Stimulated activated memory B cell treated with anti-CD40 and anti-IgM and Interleukin-4, amounts not matched to agents 10 μg/mL and 1 μg/mL and 100 μg/mL, for 72 hours (primary cell): ENCODE data around the gene PPP3CA.

Source experiments
- ATAC-seq: fragments of 150-1000 bp; cut with Tn5 transposase; 2 replicates; pipeline ENCODE4 v1.10.0; 2021
- H3K27ac Mint-ChIP-seq: one replicate; pipeline ENCODE4 v1.8.0; 2022; ENCODE audit warnings: mild to moderate bottlenecking, mixed read lengths
- H3K27me3 Mint-ChIP-seq: one replicate; pipeline ENCODE4 v1.8.0; 2022; ENCODE audit warnings: mixed read lengths
- H3K36me3 Mint-ChIP-seq: one replicate; pipeline ENCODE4 v1.8.0; 2022; ENCODE audit warnings: mixed read lengths
- H3K4me1 Mint-ChIP-seq: one replicate; pipeline ENCODE4 v1.8.0; 2022; ENCODE audit warnings: mixed read lengths
- H3K4me3 Mint-ChIP-seq: one replicate; pipeline ENCODE4 v1.8.0; 2022; ENCODE audit warnings: mild to moderate bottlenecking, moderate library complexity, mixed read lengths
- H3K9me3 Mint-ChIP-seq: one replicate; pipeline ENCODE4 v1.8.0; 2022; ENCODE audit warnings: mixed read lengths

The PPP3CA gene

DNA sequence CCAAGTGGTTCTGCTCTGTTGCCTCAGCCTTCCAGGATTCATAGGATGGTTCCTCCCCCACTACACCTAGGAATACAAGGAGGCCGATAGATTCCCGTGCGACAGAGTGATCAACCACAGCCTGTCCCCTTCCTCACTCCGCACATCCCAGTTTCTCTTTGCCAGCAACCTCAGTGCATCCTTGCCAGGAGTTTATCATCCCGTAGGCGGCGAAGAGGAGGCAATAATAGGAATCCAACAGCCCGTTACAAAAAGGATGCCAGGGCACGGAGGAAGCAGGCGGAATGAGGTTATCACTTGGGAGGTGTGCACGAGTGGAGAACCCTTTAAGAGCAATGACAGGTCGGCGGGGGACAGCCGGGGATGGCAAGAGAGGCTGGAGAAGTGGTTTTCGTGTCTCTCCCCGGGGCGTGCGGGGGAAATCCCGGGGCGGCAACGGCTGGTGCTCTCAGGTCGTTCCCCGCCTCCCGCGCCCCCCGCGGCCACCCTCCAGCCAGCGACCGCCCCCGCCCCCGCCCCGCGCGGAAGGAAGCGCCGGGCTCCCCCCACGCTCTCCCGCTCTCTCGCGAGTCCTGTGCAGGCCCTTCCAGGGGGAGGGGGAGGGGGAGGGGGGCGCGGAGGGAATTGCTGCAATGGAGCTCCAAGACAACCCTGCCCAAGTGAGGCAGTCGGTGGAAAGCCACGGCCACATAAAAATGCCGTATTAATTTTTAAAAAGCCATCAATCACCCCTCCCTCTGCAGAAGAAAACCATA lies 1.6 kb downstream of the PPP3CA start:
- H3K4me3 Mint-ChIP-seq, result peak overlapping the region; percentile 93
- peak overlapping the region; percentile 96 for H3K27ac Mint-ChIP-seq
- peak; percentile 17 for ATAC-seq
- H3K36me3 Mint-ChIP-seq, result no peaks in the 10 kb centered on the region
- H3K27me3 Mint-ChIP-seq, result no peaks in the 10 kb centered on the region
- H3K9me3 Mint-ChIP-seq, result no peaks in the 10 kb centered on the region
- H3K4me1 Mint-ChIP-seq, result peaks cover 54% of the 10 kb centered on the region

DNA sequence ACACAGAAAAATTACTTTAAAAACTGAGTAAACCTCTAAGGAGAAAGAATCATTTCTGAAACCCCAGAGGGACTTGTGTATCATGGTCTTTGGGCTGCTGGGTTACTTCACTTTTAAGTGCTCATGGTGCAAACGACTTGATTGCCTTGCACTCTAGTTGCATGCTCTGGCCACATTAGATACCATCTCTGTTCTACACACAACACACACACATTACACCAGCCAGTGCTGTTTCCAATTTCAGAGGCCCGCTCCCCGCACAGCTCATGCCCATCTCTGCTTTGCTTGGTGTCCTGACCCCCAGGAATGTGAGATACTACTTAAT lies 2.1 kb downstream of the PPP3CA start:
- H3K27ac Mint-ChIP-seq, result peak overlapping the region; percentile 96
- no peaks in the 10 kb centered on the region for H3K27me3 Mint-ChIP-seq
- peak overlapping the region; percentile 93 for H3K4me3 Mint-ChIP-seq
- no peaks in the 10 kb centered on the region for H3K9me3 Mint-ChIP-seq
- no peaks in the 10 kb centered on the region for H3K36me3 Mint-ChIP-seq
- ATAC-seq, result no peak
- peaks cover 54% of the 10 kb centered on the region for H3K4me1 Mint-ChIP-seq

DNA sequence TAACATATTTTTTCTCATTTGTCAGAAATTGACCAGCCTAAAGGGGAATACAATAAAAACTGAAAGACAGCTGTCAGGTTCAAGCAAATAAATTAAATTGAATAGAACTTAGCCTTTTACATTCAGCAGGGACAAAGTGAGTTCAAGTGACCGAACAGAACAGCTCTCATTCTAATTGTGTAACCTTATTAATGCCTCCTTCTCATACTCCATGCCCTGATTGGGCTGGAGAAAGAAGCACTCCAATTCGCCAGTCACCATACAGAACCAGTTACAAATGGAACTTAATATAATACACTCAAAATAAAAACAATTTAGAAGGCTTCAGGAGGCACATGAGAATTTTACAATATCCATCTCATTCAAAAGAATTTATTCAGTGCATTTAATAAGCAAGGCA lies 8.0 kb downstream of the PPP3CA start:
- Mint-ChIP-seq H3K4me1 (peaks cover 81% of the 10 kb centered on the region), H3K27ac (peak overlapping the region; percentile 27), H3K36me3 (peaks cover 10% of the 10 kb centered on the region), H3K4me3 (no peak overlapping the region), H3K27me3 (no peaks in the 10 kb centered on the region), H3K9me3 (no peaks in the 10 kb centered on the region)
- ATAC-seq, result no peak

DNA sequence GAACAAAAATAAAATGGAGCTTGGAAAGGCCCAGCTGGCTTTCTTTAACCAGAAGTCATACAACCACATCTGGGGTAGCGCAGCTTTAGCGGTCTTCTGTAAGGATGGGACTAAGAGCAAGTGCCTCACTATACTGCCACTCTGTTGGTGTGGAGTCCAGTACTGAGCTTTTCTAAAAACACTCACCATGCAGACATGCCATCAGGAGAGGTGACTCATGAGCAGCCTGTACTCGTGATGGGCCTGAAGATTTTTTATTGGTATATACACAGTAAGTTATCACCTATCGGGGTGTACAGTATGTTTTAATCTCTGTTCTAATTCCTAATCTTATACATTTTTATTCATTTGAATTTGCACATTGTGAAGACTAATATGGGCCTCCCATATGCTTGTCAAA lies 9.6 kb downstream of the PPP3CA start:
- Mint-ChIP-seq H3K27ac (peak overlapping the region; percentile 80), H3K27me3 (no peaks in the 10 kb centered on the region), H3K36me3 (peaks cover 10% of the 10 kb centered on the region), H3K4me3 (no peak overlapping the region), H3K9me3 (no peaks in the 10 kb centered on the region), H3K4me1 (peaks cover 67% of the 10 kb centered on the region)
- peak; percentile 31 for ATAC-seq

DNA sequence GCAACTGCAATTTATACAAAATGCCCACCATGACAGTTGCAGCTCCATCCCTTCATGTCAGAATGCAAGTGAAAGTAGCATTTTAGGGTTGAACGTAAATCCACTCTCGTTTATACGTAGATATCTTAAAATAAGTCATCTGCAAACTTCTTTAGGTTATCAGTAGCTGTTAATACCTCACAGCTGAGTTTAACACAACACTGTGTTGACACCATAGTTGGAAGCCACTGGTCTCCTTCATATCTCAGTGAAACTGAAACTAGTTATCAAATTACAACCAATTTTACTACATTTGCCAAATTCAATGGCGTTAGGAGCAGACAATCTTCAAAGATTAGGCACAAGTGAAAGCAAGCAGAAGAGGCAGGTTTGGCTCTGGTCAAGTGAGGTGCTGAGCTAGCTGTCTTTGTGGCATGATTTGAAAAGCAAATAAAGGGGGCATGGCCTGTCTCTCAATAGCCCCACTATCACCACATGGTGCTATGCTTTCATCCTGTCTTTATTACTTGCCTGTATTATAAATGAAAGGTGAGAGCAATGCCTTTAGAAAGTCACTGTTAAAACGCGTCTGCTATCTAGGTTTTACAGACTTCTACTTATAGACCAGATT lies 12.3 kb downstream of the PPP3CA start:
- no peaks in the 10 kb centered on the region for H3K27me3 Mint-ChIP-seq
- H3K27ac Mint-ChIP-seq, result peak overlapping the region; percentile 44
- H3K36me3 Mint-ChIP-seq, result peaks cover 10% of the 10 kb centered on the region
- H3K9me3 Mint-ChIP-seq, result no peaks in the 10 kb centered on the region
- no peak for ATAC-seq
- H3K4me1 Mint-ChIP-seq, result peaks cover 74% of the 10 kb centered on the region
- H3K4me3 Mint-ChIP-seq, result peak overlapping the region; percentile 41

DNA sequence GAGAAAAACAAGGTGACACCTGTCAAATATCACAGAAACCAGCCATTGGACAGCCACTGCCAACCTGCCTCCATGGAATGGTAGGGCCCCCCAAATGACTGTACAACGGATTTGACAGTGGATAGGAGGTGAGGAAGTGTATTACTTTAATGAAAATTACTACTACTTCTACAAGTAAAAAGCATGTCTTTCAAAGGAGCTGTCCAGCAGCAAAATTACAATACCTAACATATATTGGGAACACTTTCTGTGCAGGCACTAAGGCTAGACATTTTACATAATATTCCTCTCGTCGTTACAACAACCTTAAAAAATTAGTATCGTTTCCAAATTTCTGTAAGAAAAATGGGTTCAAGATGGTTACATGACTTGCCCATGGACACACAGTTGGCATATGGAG lies 14.9 kb downstream of the PPP3CA start:
- no peak overlapping the region for H3K4me3 Mint-ChIP-seq
- peaks cover 71% of the 10 kb centered on the region for H3K4me1 Mint-ChIP-seq
- peaks cover 9% of the 10 kb centered on the region for H3K36me3 Mint-ChIP-seq
- H3K27me3 Mint-ChIP-seq, result no peaks in the 10 kb centered on the region
- H3K9me3 Mint-ChIP-seq, result no peaks in the 10 kb centered on the region
- no peak overlapping the region for H3K27ac Mint-ChIP-seq
- no peak for ATAC-seq

DNA sequence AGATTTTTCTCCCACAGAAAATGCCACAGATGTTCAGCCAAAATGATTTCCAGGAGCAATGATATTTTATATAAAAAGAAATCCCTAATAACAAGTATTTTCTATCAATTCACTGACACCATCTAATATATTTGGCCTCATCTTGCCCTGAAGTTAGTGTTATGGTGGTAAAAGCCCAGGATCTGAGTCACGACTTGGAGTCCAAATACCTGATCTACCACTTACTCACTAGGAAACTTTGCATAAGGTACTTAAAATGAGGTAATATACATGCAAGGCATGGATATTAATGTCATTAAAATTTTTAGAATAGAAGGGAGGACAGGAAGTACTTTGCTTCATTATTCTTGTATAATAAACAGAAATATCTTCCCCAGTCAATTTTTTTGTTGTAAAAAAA lies 16.3 kb downstream of the PPP3CA start:
- H3K27ac Mint-ChIP-seq, result no peak overlapping the region
- H3K4me3 Mint-ChIP-seq, result no peak overlapping the region
- H3K36me3 Mint-ChIP-seq, result peaks cover 5% of the 10 kb centered on the region
- no peaks in the 10 kb centered on the region for H3K27me3 Mint-ChIP-seq
- no peaks in the 10 kb centered on the region for H3K9me3 Mint-ChIP-seq
- ATAC-seq, result no peak
- peaks cover 74% of the 10 kb centered on the region for H3K4me1 Mint-ChIP-seq

DNA sequence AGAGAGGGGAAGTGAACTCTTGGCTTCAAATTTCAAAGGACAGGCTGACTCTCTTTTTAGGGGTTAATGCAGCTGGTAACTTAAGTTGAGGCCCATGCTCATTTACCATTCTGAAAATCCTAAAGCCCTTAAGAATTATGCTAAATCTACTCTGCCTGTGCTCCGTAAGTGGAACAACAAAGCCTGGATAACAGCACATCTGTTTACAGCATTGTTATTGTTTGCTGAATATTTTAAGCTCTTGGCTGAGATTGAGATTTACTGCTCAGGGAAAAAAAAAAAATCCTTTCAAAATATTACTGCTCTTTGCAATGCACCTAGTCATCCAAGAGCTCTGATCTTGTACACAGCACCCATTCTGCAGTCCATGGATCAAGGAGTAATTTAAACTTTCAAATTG lies 17.7 kb downstream of the PPP3CA start:
- Mint-ChIP-seq H3K36me3 (no peaks in the 10 kb centered on the region), H3K4me3 (no peak overlapping the region), H3K27ac (no peak overlapping the region), H3K27me3 (no peaks in the 10 kb centered on the region), H3K9me3 (no peaks in the 10 kb centered on the region), H3K4me1 (peaks cover 71% of the 10 kb centered on the region)
- no peak for ATAC-seq

DNA sequence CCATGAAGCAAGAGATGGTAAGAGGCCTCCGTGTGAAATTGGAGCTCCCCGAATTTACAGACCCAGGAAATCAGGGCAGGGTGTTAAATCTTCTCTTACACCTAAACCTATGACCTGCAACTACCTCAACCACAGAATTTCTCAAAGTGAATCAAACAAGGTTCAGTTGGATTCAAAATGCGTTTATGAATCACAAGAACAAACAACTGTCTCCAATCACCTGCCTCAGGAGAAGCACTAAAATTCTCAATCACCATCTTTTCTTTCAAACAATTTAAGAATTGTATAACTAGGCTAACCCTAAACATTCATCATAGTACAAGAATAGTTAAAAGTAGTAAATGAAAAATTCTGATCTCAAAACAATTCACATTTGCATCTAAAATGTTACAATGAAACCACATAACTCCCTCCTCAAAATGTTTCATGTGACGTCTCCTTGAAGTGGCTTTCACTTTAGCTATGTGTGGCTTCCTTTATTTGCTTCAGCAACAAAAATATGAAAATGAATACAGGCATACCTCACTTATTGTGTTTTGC lies 19.2 kb downstream of the PPP3CA start:
- Mint-ChIP-seq H3K4me3 (peak overlapping the region; percentile 32), H3K4me1 (peaks cover 83% of the 10 kb centered on the region), H3K36me3 (peaks cover 5% of the 10 kb centered on the region), H3K27me3 (no peaks in the 10 kb centered on the region), H3K27ac (peak overlapping the region; percentile 79), H3K9me3 (peaks cover 3% of the 10 kb centered on the region)
- peak; percentile 83 for ATAC-seq

DNA sequence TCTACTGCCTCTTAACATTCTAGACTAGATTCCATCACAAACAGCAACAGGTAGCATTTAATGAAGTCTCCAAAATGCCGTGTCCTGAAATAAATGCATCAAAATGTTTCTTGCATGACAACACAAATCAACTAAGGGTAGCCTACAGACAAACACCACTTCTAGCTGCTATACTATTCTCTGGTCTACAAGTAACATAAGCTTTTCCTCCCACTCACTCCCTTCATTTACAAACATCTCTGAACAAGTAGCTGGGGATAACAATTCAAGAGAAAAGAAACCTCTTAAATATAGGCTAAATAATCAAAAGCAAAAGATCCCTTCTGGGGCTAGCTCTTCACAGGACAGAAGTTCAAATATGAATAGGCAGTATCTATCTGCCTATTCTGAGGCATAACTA lies 20.8 kb downstream of the PPP3CA start:
- Mint-ChIP-seq H3K4me3 (no peak overlapping the region), H3K27ac (peak overlapping the region; percentile 30), H3K36me3 (peaks cover 5% of the 10 kb centered on the region), H3K9me3 (peaks cover 3% of the 10 kb centered on the region), H3K27me3 (no peaks in the 10 kb centered on the region), H3K4me1 (peaks cover 84% of the 10 kb centered on the region)
- ATAC-seq, result no peak

DNA sequence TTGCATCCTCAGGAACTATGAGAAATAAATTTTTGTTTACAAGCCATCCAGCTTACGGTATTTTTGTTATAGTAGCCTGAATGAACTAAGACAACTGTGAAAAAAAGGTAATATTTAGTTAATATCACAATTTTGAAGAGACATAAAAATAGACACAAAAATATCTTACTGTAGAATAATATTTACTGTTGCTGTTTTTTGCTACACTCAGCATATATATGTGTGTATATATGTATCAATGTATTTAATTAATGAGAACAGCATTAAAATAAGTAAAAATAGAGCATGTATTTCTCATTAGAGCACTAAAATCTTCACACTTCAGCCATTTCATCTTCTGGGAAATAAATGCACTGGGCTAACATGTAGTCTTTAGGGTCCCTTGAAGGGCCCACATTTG lies 24.6 kb downstream of the PPP3CA start:
- H3K4me3 Mint-ChIP-seq, result no peak overlapping the region
- no peak overlapping the region for H3K27ac Mint-ChIP-seq
- peaks cover 3% of the 10 kb centered on the region for H3K9me3 Mint-ChIP-seq
- ATAC-seq, result no peak
- peaks cover 66% of the 10 kb centered on the region for H3K4me1 Mint-ChIP-seq
- H3K27me3 Mint-ChIP-seq, result no peaks in the 10 kb centered on the region
- peaks cover 5% of the 10 kb centered on the region for H3K36me3 Mint-ChIP-seq

DNA sequence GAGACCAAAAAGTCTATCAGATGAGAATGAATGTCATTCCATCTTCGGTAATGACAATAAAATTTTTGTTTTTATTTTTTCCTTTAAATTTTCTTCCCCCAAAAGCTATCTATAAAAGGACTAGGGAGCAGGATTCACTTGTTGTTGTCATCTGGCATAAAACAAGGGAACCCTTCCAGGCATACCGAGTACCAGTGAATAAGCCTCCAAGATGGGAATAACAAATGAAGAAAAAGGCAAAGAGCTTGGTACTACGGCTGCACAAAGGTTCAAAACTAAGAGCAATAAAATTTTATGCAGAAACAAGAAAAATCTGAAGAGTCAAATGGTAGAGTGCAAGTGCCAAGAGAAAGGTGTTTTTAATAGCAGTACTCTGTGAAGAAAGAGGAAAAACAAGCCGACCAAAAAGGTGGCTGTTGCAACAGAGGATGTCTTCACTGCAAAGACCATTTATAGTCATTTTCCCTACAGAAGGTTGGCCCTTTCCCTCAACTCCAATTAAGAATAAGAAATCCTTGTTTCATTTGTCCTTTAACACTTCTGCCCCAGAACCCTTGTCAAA lies 25.8 kb downstream of the PPP3CA start:
- Mint-ChIP-seq H3K27me3 (no peaks in the 10 kb centered on the region), H3K36me3 (peaks cover 5% of the 10 kb centered on the region), H3K27ac (no peak overlapping the region), H3K4me1 (peaks cover 66% of the 10 kb centered on the region), H3K4me3 (no peak overlapping the region), H3K9me3 (peaks cover 3% of the 10 kb centered on the region)
- ATAC-seq, result no peak

DNA sequence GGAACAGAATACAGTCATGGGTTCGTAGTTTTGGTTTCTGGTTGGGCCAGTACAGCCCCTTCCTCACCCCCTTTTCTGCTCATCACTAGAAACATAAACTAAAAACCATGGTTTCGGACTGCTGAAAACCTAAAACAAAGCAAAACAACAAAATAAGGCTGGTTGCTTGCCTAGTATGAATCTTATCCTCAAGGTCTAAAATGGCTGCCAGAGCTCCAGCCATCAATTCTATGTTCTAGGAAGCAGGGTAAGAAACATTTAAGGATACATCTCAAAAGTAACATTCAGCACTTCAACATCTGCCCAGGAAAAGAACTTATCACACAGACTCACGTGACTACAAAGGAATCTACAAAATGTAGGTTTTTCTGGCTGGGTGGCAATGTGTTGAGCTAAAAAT lies 31.5 kb downstream of the PPP3CA start:
- Mint-ChIP-seq H3K36me3 (peaks cover 11% of the 10 kb centered on the region), H3K4me1 (peaks cover 40% of the 10 kb centered on the region), H3K27me3 (no peaks in the 10 kb centered on the region), H3K9me3 (peaks cover 4% of the 10 kb centered on the region), H3K27ac (no peak overlapping the region), H3K4me3 (no peak overlapping the region)
- no peak for ATAC-seq

DNA sequence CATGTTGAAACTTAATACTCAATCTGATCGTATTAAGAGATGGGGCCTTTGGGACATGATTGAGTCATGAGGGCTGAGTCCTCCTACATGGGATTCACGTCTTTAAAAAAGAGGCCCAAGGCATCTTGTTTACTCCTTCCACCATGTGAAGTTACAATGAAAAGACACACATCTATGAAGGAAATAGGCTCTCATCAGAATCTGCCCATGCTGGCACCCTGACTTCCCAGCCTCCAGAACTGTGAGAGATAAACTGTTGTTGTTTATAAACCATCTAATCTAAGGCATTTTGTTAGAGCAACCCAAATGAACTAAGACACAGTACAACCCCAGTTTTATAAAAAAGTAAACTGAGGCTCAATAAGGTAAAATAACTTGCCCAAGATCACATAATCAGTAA lies 32.3 kb downstream of the PPP3CA start:
- Mint-ChIP-seq H3K4me3 (no peak overlapping the region), H3K27me3 (no peaks in the 10 kb centered on the region), H3K4me1 (peaks cover 34% of the 10 kb centered on the region), H3K27ac (no peak overlapping the region), H3K9me3 (peaks cover 4% of the 10 kb centered on the region), H3K36me3 (peaks cover 11% of the 10 kb centered on the region)
- no peak for ATAC-seq

DNA sequence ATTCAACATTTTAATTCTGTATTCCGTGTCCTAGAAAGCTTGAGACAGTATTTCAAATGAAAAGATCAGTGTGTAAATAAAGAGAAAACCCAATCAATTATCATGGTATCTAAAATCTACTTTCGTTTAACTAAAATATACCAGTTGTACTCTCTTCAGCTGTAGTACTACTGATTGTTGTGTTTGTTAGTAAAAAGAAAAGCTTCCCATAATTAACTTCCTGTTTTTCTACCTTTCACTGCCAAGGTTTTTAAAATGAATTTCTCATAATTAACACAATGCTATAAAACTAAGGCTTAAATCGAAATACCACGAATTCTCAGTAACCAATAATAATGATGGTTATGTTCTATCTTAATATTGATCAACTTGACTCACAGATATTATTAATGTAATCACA lies 37.4 kb downstream of the PPP3CA start:
- no peak for ATAC-seq
- Mint-ChIP-seq H3K36me3 (peaks cover under 1% of the 10 kb centered on the region), H3K27me3 (no peaks in the 10 kb centered on the region), H3K27ac (no peak overlapping the region), H3K4me1 (peaks cover 38% of the 10 kb centered on the region), H3K9me3 (no peaks in the 10 kb centered on the region), H3K4me3 (no peak overlapping the region)

DNA sequence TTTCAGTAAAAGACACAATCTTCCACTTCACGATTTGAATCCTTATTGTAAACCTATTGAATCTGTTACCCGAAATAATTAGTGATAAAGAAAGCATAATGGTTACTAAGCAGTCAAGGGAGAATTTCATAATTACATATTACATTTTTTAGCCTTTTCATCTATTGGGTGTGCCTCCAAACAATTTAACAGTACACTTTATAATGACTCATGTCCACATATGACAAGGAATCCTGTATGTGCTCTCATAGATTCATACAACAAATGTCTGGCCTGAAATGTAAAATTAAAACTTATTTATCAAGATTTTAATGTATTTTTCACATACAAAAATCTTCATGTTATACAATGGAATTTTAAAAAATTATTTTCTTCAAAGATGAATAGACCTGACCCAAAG lies 39.4 kb downstream of the PPP3CA start:
- Mint-ChIP-seq H3K36me3 (no peaks in the 10 kb centered on the region), H3K4me1 (peaks cover 38% of the 10 kb centered on the region), H3K27ac (no peak overlapping the region), H3K27me3 (no peaks in the 10 kb centered on the region), H3K9me3 (no peaks in the 10 kb centered on the region), H3K4me3 (no peak overlapping the region)
- no peak for ATAC-seq
